SW480 (cell line): ENCODE measurements around the gene ASXL1.

Experiments used
- DNase-seq: peaks from one replicate; pipeline ENCODE4 v3.0.0-alpha.2; 2016; ENCODE audit warnings: low spot score

The ASXL1 gene

DNA sequence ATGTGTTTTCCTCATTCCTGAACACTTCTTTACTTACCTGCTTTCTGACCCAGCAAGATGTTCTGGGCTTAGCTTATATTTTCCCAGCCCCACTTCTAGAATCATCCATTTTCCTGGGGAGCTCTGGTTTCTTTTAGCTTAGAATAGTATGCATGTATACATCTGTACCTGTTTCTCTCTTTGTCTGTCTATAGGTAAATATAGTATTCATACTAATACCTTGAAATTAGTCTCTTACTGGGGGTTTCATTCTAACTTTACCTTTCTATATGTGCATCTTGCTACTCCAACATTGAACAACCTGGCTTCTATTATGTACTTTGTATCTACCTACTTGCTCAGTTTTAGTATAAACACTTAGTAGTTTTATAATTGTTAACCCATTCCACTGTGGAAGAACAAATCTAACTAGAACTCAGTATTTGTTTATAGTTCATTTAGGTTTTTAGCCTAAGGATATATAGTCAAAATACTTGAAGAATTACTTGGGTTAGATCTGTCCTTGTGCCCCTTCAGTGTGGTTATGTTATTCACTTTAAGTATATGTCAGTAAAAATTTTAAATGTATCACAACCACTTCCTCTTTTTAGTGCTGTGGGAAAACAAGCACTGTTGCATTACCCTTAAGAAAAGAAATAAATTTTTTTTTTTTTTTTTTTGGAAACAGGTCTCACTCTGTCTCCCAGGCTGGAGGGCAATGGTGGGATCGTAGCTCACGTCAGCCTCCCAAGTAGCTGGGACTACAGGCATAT lies 54.0 kb downstream of the ASXL1 start:
- no peak for DNase-seq

DNA sequence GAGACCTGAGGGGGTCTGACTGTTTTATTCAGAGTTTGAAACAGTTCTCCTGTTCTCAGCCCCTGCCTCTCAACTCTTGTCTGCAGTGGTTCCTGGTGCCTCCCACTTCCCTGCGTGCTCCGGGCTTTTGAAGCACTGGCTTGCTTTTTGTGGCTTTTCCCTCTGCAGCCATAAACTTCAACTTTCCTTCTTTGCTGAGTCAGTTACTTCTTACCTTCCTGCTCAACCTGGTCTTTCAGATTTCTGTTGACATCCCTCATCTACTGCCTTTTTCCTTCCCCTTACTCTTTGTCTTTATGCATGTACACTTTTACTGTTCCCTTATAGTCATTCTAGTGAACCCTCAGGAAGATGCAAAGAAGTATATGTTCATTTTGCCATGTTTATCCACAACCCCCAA lies 57.4 kb downstream of the ASXL1 start:
- DNase-seq = no peak

DNA sequence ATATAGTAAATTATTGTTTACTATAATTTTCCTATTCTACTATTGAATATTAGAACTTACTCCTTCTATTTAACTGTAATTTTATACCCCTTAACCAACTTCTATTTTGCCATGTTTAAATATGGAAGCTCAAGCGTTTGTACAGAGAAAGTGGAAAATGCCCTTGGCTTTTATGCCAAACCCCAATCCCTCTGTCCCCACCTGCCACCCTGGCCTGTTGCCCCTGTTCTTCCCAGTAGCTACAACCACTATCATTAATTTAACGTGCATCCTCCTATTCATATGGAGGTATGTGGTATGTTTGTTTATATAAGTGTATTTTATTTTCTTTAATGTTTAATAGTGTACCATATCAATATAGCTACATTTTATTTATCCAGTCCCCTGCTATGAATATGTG lies 58.1 kb downstream of the ASXL1 start:
- no peak for DNase-seq

DNA sequence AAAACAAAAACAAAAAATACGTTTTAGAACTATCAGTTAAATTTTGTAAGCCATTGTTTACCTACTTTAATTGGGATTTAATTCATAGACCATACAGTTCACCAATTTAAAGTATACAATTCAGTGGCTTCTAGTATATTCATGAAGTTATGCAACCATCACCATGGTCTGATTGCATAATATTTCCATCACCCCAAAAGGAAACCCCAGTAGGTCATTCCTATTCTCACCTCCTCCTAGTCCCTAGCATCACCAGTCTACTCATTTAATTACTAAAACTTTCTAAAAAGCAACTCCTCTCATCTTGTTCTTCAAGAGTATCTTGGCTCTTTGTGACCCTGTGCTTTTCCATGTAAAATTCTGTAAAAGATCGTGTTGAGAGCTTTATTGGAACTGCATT lies 60.2 kb downstream of the ASXL1 start:
- DNase-seq = no peak

DNA sequence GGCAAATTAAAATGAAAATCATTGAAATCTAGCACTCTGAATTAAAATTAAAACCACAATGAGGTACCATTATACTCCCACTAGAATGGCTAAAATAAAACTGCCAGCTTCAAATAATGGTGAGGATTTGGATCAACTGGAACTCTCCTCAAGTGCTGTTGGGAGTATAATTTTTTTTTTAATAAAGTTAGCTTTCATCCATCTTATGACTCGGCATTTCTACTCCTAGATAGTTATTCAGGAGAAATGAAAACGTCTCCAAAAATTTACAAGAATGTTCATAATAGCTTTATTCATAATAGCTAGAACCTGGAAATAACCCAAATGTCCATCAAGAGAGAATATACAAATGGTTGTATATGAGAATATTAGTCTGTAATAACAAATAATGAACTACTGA lies 63.2 kb downstream of the ASXL1 start:
- DNase-seq = no peak

DNA sequence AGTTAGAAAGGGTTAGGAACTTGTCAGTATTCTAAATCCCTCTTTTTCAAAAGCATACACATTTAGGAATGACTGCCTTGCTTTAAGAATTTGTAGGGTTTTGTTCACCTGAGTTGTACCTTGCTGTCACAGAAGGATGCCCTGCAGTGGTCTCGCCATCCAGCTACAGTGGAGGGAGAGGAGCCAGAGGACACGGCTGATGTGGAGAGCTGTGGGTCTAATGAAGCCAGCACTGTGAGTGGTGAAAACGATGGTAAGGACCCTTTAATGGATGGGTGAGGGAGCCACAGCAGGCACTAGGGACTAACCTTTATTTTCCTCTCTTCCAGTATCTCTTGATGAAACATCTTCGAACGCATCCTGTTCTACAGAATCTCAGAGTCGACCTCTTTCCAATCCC lies 69.9 kb downstream of the ASXL1 start:
- no peak for DNase-seq

DNA sequence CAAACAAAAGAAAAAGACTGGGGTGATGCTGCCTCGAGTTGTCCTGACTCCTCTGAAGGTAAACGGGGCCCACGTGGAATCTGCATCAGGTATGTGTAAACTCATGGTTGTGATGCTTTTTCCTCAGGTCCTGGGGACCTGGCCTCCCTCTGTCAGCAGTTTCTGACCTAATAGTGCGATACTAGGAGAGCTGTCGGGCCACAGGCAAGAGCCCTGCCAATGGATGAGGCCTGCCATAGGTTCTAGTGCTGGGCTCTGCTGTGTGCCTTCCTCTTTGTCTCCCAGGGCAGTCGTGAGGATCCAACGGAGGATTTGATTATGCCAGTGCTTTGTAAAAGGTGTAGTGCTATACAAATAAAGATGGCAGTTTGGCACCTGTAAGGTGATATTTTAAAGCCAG lies 71.2 kb downstream of the ASXL1 start:
- DNase-seq = no peak

DNA sequence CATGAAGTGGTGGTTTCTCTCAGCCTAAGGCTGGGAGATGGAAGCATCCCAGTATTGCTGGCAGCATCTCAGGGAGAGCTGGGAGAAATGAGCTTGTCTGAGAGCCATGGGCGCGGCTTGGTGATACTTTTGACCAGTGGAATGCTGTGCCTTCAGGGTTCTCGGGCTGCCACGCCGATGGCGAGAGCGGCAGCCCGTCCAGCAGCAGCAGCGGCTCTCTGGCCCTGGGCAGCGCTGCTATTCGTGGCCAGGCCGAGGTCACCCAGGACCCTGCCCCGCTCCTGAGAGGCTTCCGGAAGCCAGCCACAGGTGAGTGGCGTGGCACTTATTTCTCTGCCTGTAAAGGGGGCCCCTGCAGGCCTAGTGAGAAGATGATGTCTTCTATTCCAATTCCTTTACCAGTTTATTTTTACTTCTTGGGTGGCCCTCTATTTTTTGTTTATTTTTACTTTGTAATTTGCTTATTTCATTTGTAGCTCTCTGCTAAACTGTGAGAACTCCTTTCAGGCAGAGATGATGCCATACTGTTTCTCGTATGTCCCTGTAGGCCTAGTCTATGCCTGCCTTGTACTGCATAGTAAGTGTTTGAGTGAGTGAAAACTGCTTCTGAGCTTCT lies 71.7 kb downstream of the ASXL1 start:
- no peak for DNase-seq

DNA sequence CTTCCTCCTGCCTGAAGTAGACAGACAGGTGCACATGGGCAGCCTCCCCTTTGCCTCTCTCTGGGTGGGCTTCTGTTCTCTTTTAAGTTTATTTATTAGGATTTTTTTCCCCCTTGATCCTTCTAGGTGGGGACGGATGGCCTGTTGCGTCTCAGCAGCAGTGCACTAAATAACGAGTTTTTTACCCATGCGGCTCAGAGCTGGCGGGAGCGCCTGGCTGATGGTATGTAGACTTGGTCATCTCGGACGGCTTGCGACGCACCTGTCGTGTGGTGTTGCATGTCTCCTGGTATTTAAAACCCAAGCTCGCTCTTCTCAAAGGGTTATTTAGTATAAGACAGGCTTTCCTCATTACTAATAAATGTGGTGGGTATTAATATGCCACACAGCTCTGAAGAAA lies 73.3 kb downstream of the ASXL1 start:
- DNase-seq = no peak

DNA sequence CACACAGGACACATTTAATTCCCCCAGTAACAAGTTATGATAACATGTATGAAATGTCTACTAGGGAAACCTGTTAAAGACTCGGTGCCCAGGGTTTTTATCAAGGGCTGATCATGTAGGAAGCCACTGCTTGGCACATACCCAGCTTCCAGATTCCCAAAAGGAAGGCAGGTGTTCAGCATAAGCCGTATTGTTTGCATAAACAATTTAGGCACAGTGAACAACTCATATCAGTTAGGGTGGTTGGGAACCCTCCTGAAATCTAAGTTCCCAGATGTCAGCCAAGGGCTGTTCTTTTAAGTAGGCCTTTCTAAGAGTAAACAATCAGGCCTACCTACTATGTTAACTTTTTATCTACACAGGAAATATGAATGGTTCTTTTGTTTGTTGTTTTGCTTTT lies 74.1 kb downstream of the ASXL1 start:
- DNase-seq = no peak

DNA sequence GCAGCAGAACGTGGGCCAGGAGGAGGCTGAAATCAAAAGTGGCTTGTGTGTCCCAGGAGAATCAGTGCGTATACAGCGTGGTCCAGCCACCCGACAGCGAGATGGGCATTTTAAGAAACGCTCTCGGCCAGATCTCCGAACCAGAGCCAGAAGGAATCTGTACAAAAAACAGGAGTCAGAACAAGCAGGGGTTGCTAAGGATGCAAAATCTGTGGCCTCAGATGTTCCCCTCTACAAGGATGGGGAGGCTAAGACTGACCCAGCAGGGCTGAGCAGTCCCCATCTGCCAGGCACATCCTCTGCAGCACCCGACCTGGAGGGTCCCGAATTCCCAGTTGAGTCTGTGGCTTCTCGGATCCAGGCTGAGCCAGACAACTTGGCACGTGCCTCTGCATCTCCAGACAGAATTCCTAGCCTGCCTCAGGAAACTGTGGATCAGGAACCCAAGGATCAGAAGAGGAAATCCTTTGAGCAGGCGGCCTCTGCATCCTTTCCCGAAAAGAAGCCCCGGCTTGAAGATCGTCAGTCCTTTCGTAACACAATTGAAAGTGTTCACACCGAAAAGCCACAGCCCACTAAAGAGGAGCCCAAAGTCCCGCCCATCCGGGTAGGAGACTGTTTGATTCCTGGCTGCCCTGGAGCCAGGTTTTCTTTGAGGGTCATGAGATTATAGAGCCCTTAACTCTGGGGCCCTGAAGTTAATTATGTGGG lies 75.3 kb downstream of the ASXL1 start:
- no peak for DNase-seq

DNA sequence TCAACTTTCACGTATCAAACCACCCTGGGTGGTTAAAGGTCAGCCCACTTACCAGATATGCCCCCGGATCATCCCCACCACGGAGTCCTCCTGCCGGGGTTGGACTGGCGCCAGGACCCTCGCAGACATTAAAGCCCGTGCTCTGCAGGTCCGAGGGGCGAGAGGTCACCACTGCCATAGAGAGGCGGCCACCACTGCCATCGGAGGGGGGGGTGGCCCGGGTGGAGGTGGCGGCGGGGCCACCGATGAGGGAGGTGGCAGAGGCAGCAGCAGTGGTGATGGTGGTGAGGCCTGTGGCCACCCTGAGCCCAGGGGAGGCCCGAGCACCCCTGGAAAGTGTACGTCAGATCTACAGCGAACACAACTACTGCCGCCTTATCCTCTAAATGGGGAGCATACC lies 76.3 kb downstream of the ASXL1 start:
- DNase-seq = no peak

DNA sequence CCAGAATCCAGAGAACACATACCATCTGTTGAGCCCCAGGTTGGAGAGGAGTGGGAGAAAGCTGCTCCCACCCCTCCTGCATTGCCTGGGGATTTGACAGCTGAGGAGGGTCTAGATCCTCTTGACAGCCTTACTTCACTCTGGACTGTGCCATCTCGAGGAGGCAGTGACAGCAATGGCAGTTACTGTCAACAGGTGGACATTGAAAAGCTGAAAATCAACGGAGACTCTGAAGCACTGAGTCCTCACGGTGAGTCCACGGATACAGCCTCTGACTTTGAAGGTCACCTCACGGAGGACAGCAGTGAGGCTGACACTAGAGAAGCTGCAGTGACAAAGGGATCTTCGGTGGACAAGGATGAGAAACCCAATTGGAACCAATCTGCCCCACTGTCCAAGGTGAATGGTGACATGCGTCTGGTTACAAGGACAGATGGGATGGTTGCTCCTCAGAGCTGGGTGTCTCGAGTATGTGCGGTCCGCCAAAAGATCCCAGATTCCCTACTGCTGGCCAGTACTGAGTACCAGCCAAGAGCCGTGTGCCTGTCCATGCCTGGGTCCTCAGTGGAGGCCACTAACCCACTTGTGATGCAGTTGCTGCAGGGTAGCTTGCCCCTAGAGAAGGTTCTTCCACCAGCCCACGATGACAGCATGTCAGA lies 77.4 kb downstream of the ASXL1 start:
- no peak for DNase-seq

DNA sequence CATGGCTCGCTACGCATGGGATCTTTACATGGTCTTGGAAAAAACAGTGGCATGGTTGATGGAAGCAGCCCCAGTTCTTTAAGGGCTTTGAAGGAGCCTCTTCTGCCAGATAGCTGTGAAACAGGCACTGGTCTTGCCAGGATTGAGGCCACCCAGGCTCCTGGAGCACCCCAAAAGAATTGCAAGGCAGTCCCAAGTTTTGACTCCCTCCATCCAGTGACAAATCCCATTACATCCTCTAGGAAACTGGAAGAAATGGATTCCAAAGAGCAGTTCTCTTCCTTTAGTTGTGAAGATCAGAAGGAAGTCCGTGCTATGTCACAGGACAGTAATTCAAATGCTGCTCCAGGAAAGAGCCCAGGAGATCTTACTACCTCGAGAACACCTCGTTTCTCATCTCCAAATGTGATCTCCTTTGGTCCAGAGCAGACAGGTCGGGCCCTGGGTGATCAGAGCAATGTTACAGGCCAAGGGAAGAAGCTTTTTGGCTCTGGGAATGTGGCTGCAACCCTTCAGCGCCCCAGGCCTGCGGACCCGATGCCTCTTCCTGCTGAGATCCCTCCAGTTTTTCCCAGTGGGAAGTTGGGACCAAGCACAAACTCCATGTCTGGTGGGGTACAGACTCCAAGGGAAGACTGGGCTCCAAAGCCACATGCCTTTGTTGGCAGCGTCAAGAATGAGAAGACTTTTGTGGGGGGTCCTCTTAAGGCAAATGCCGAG lies 78.2 kb downstream of the ASXL1 start:
- no peak for DNase-seq

DNA sequence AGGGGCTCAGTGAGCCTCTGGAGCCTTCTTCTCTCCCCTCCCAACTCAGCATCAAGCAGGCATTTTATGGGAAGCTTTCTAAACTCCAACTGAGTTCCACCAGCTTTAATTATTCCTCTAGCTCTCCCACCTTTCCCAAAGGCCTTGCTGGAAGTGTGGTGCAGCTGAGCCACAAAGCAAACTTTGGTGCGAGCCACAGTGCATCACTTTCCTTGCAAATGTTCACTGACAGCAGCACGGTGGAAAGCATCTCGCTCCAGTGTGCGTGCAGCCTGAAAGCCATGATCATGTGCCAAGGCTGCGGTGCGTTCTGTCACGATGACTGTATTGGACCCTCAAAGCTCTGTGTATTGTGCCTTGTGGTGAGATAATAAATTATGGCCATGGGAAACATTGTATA lies 78.8 kb downstream of the ASXL1 start:
- no peak for DNase-seq

DNA sequence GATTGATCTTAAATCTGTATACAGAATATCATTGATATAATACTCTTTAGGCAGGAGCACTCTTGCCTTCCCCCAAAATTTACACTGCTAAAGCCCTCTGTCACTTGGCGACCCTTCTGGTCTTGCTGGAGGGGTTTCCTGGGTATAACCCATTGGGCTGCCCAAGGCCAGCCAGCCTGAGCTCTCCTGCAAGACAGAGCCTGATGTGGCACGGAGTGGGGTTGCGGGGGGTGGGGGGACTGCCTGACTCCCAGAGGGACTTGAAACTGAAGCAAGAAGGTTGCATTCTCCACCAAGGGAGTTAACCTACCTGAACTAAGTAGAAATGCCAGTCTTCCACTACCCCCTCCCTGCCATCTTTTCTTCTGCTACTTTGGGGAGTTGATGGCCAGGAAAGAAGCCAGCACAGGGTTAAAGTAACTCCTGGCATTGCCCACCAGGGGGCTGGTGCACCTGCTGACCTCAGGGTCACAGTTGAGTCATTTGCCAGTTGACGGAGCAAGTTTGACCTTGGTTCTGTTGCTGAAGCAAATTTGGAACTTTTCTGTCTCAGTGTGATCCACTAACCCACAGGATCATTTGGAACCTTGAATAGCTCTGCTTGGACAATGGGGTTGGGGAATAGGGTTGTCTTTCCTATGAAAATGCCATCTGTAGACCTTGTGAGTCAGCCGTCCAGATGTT lies 79.4 kb downstream of the ASXL1 start:
- DNase-seq = no peak

DNA sequence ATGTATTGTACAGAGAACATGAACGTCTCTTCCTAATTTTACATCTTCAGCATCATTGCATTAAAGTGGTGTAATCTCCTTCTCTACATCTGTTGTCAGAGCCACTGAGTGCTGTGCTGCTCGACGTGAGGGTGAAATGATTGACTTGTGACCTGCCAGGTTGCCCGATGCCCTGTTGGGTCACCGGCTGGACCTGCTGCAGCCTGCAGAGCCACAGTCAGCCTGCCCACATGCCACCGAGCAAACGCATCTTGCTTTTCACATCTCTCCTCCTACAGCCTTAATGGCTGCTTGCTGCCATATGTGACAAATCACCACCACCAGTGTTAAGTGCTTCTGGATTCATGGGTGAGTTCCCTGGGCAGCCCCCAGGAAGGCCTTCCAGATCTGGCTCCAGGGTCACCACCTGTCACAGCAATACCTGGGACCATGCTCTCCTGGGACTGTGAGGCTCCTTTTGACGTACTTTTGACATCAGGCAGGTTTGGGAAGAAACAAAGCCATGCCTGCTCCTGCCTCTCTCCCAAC lies 80.3 kb downstream of the ASXL1 start:
- no peak for DNase-seq

DNA sequence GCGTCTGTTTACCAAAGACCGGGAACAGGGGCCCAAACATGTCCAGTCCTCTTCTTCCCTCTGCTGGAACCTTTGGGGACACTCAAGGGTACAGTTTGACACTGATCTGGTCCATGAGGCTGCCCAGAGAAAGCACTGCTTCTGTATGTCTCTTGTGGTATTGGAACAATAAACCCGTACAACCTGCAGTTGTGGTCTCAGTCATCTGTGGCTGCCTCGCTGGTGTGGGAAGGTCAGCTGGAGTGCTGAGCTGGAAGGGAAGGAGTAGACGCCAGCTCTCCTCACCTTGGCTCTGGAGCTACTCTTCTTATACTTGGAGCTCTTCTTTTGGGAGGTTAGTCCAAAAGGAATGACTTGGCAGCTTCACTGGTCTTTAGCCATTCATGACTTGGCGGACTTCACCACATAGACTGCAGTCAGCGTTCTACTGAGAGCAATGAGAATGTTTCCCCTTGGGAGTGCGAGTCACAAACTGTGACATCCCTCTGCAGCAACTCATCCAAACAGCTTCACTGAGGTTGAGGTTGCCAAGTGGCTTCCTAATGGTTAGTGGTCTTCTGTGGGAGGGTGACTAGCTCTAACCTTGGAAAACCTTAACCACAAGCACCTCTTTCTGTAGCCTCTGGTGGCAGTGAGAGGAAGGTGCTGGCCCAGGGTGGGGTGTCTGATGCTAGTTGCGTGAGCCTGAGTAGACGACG lies 81.2 kb downstream of the ASXL1 start:
- DNase-seq = no peak

DNA sequence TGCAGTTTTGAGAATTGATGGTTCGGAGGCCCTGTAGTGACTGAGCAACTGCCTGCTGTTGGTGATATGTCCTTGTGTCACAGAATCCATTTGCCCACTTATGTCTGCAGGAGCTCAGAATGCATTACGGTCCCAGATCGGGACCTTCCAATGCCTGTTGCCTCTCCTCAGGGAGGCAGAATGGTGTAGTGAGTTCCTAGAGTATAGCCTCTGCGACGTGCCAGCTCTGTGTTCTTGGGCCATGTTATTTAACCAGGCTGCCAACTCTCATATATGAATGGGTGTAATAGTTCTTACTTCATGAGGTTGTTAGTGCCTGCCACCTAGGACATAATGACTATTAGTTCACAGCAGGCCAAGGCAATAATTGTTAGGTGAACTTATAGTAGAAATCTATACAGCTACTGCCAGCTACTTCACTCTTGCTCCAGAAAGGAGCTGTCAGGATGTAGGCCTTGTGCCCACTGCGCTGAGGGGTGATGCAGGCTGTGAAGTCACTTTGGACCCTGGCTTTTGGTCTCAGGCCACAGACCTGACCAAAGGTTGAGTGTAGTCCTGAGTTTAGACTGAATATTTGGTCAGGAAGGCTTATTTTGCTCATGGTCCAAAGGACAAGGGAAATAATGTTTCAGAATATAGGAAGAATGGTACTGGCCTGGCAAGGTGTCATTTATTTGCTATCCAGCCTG lies 82.1 kb downstream of the ASXL1 start:
- no peak for DNase-seq

DNA sequence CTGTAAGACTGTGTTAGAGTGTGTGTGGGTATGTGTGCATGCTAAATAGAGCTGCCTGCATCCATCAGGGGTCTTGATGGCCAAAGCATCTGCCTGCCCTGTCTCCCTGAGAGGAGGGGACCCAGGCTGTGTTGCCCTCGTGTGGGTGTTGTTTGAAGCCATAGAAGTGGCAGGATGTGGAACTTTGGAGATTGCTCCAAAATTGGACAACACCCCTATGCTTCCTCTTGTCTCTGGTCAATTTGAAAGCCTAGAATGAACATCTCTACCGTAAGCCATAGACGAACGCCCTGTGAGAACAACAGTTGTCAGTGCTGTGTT lies 82.6 kb downstream of the ASXL1 start:
- no peak for DNase-seq
